HG02588 (cell line): ENCODE measurements around the gene SLC19A1.

Experiments
- ATAC-seq: cut with Tn5 transposase; IDR thresholded peaks from one replicate; pipeline ENCODE4 v1.9.1; 2021; ENCODE audit warnings: mild to moderate bottlenecking, moderate library complexity; ENCODE audit not compliant: unreplicated experiment

The SLC19A1 gene

GRCh38 chr21:45482899-45483821 is 59.1 kb downstream of the SLC19A1 start:
- no peak for ATAC-seq

GRCh38 chr21:45481977-45482898 is 60.0 kb downstream of the SLC19A1 start:
- no peak for ATAC-seq

- ATAC-seq = no peak
Measured at GRCh38 chr21:45481566-45481965, 60.7 kb downstream of the SLC19A1 start.

DNA sequence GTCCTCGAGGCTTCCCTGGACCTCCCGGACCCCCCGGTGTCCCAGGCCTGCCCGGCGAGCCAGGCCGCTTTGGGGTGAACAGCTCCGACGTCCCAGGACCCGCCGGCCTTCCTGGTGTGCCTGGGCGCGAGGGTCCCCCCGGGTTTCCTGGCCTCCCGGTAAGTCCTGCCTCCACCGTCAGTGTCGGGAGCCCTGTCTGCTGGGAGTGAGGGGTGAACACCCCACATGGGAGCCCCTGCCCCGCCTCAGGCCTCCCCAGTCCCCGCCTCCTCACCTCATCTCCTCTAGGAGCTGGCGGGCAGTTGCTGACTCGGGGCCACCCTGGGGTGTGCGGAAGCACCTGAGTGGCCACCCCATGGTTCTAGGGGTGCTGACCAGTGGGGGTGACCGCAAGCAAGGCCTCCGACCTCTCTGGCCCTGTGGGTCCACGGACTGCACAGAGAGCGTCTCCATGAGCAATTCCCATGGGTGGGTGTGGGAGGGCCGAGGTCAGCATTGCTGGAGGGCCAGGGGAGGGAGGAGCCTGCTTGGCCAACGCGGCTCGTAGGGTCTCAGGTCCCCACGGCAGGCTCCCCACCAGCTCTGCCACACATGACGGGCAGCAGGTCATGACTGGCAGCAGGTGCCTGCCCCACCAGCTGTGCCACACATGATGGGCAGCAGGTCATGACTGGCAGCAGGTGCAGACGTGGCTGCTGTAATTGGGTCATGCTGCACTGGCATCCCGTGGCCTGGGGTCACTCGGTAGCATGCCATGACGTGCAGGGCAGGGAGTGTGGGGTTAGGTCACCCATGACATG is 61.3 kb downstream of the SLC19A1 start:
- ATAC-seq = no peak

- ATAC-seq = no peak
Measured at GRCh38 chr21:45479691-45480675, 62.3 kb downstream of the SLC19A1 start.

DNA sequence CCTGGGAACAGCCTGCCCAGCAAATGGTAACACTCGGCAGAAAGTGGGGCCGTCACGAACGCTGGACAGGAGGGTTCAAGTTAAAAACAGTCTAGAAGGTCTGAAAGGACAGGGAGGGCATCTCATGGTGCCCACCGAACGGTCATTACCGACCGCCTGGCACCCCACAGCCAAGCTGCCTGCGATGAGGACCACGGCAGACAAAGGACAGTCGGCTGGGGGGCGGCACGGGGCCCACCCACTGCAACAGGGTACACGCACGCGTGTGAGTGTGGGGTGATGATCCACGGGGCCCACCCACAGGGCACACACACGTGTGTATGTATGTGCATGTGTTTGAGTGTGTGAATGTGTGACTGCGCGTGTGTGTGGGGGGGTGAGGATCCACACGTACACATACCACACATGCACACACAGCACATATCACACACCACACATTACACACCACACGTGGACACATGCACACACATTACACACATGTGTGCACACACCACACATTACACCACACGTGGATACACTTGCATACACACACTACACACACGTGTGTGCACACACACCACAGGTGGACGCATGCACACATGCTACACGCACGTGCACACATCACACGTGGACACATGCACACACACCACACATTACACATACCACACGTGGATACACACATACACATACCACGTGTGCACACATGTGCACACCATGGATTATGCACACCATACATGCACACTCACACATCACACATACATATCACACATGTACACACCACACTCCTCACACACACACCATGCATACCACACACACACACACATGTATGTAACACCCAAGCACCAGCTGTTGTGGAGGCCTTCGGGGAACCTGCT is 63.2 kb downstream of the SLC19A1 start:
- no peak for ATAC-seq

GRCh38 chr21:45478115-45478801 is 64.0 kb downstream of the SLC19A1 start:
- no peak for ATAC-seq

GRCh38 chr21:45477176-45478114 is 64.8 kb downstream of the SLC19A1 start:
- no peak for ATAC-seq

GRCh38 chr21:45476582-45476981 is 65.7 kb downstream of the SLC19A1 start:
- ATAC-seq = no peak

GRCh38 chr21:45475797-45476570 is 66.3 kb downstream of the SLC19A1 start:
- ATAC-seq = no peak

GRCh38 chr21:45475004-45475685 is 67.1 kb downstream of the SLC19A1 start:
- ATAC-seq = no peak

DNA sequence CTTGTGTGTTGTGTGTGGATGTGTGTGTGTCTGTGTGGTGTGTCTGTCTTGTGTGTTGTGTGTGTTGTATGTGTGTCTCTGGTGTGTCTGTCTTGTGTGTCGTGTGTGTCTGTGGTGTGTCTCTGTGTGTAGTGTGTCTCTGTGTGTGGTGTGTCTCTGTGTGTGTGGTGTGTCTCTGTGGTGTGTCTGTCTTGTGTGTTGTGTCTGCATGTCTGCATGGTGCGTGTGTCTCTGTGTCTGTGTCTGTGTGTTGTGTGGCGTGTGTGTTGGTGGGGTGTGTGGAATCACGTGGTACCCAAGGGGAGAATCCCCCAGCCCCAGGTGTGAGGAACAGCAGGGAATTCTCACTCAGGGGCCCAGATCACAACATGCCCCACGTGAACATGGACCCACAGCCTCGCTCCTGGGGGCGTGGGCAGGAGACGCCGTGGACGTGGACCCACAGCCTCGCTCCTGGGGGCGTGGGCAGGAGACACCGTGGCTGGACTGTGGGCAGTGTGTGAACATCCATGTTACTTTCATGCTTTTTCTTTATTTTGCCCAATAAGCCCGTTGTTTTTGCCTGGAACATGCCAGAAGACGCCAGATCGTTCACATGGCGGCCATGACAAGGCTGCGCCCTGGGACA is 67.8 kb downstream of the SLC19A1 start:
- no peak for ATAC-seq

- no peak for ATAC-seq
Measured at GRCh38 chr21:45473496-45474322, 68.5 kb downstream of the SLC19A1 start.
